Activated naive CD4-positive, alpha-beta T cell treated with Interleukin-2 at 50 U/mL for 16 hours (primary cell): ENCODE measurements around the gene ANKRD36.
"Not testable (repeated sequence)": the region's sequence is repeated elsewhere in the genome, so short reads cannot be mapped to it uniquely, and the experiment has no call there.

Source experiments
- DNase-seq: peaks from one replicate; pipeline ENCODE4 v3.0.0-alpha.2; 2020

ANKRD36 gene

GRCh38 chr2:97129090-97129489, 16.1 kb downstream of the ANKRD36 start:
- DNase-seq, result not testable (repeated sequence)

GRCh38 chr2:97144016-97144415, 31.1 kb downstream of the ANKRD36 start:
- not testable (repeated sequence) for DNase-seq

DNA sequence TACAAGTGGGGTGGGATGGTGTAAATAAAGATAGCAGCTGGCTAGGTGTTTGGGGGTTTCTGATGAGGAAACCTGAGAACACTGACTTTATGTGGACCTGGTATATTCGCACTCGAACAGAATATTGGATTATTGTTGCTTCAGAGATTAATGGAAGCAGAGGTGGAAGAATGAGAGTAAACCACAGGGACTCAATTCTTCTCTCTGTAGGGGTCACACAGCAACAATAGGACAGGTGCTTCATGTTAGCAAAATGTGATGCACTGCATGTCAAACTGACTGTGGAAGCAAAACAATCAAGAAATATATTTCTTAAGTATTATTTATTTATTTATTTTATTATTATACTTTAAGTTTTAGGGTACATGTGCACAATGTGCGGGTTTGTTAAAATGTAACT, 53.6 kb downstream of the ANKRD36 start:
- not testable (repeated sequence) for DNase-seq

DNA sequence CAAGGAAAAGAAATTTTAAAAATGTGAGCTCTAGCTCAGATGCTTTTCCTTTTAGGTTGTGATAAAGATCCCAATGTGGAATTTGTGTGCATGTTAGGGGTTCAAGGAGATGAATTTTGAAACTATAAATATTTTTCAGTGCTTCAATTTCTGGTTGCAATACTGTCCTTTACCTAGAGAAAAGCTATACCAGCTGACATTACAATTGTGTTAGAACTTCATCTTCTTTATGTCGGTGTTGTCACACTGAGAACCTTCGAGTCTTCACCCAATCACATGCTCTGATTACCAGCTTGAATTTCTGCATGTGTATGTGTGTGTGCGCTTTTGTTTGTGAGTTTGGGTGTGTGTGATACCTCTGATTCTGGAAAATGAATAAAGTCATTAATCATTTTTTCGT, 55.0 kb downstream of the ANKRD36 start:
- not testable (repeated sequence) for DNase-seq

GRCh38 chr2:97168583-97168982, 55.6 kb downstream of the ANKRD36 start:
- DNase-seq, result not testable (repeated sequence)

GRCh38 chr2:97180391-97180790, 67.4 kb downstream of the ANKRD36 start:
- DNase-seq, result not testable (repeated sequence)

GRCh38 chr2:97195349-97195748, 82.4 kb downstream of the ANKRD36 start:
- DNase-seq, result not testable (repeated sequence)

DNA sequence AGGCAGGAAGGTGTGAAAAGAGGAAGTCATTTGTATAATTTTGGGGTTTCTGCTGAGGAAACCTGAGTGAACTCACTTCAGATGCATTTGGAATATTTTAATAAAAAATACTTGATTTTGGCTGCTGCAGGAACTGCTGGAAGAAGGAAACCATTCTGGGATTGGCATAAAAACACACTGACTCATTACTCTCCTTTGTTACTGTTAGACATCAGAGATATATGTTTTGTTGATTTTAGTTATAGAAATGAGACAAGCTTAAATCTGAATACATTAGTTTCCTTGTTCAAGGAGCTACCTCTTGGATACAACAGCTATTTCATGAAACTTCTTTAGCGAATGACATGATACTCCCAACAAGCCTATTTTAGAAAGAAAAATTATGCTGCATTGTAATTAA, 84.3 kb downstream of the ANKRD36 start:
- not testable (repeated sequence) for DNase-seq

GRCh38 chr2:97200887-97201286, 87.9 kb downstream of the ANKRD36 start:
- not testable (repeated sequence) for DNase-seq

- DNase-seq, result not testable (repeated sequence)
These were observed 89.8 kb downstream of the ANKRD36 start for GRCh38 chr2:97202643-97203250.

- no peak for DNase-seq
These were observed 97.4 kb downstream of the ANKRD36 start for GRCh38 chr2:97210325-97210724.

- DNase-seq, result not testable (repeated sequence)
These were observed 102.1 kb downstream of the ANKRD36 start for GRCh38 chr2:97215025-97215424.

DNA sequence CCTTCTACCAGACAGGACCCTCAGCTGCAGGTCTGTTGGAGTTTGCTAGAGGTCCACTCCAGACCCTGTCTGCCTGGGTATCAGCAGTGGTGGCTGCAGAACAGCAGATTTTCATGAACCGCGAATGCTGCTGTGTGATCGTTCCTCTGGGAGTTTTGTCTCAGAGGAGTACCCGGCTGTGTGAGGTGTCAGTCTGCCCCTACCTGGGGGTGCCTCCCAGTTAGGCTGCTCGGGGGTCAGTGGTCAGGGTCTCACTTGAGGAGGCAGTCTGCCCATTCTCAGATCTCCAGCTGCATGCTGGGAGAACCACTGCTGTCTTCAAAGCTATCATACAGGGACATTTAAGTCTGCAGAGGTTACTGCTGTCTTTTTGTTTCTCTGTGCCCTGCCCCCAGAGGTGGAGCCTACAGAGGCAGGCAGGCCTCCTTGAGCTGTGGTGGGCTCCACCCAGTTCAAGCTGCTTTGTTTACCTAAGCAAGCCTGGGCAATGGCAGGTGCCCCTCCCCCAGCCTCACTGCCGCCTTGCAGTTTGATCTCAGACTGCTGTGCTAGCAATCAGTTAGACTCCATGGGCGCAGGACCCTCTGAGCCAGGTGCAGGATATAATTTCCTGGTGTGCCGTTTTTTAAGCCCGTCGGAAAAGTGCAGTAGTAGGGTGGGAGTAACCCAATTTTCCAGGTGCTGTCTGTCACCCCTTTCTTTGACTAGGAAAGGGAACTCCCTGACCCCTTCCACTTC, 118.1 kb downstream of the ANKRD36 start:
- DNase-seq, result not testable (repeated sequence)

DNA sequence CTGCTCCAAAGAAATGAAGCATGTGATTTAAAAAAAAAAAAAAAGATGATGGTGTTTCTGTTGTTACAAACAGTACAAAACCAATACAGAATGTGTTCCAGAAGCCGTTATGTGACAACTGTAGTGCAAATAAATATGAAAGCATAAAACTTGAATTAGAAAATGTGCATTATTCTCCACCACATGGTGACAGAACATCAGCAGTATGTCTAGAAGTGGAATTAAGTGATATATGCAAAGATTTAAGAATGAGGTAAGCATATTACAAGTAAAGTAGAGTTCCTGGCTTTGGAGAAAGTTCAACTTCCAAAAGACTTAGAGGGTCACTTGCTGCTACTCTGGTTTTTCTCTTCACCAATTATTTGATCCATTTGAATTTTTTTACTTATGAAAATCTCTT, 120.0 kb downstream of the ANKRD36 start:
- not testable (repeated sequence) for DNase-seq

DNA sequence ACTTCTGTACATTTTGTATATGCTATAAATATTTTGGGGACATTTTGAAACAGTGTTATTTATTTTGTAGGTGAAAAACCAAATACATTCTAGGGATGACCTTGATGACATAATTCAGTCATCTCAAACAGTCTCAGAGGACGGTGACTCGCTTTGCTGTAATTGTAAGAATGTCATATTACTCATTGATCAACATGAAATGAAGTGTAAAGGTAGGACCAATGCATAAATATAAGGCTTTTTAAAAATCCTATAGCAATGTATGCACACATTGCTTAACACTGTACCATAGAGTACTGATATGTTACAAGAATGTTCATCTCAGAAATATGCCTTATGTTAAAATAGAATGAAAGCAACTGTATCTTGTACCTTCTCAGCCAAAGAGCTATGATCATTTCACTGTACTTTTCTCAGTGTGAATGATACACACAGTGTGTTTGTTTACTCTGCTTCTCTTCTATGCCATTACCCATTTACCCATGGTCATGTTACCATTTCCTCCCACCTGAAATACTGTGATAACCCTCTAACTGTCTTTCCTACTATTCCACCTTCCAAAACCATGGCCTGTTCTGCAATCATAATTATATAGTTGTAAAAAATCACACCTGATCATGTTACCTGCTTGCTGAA, 120.8 kb downstream of the ANKRD36 start:
- DNase-seq, result not testable (repeated sequence)

DNA sequence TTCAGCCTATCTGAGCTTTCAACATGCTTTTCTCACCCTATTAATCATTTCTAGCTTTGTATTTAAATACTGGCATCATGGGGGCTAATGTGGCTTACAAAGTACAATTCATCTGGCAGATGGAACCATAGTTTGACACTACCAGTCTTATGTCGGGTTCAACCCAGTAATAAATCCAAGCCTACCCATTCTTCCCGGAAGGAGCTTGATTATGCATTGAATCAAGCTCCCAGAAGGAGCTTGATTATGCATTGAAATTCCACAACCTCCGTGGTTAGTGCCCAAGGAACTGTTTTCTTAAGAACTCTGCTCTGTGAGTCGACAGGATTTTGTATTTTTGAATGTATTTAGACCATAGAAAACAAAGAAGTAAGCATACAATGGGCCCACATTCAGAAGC, 148.2 kb downstream of the ANKRD36 start:
- DNase-seq, result not testable (repeated sequence)

DNA sequence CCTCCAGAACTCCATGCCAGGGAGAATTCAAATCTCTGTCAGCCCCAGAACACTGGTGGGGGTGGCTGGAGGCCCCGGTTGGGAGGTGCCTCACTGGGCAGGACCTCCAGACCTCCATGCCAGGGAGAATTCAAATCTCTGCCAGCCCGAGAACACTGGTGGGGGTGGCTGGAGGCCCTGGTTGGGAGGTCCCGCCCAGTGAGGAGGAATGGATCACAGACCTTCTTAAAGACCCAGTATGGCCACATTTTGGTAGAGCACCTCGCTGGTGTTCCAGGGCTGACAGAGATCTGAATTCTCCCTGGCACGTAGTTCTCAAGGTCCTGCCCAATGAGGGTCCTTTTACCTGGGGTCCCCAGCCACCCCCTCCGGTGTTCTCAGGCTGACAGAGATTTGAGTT, 153.5 kb downstream of the ANKRD36 start:
- DNase-seq, result not testable (repeated sequence)

GRCh38 chr2:97267411-97268074, 154.6 kb downstream of the ANKRD36 start:
- no peak for DNase-seq

GRCh38 chr2:97268075-97268591, 155.2 kb downstream of the ANKRD36 start:
- not testable (repeated sequence) for DNase-seq

DNA sequence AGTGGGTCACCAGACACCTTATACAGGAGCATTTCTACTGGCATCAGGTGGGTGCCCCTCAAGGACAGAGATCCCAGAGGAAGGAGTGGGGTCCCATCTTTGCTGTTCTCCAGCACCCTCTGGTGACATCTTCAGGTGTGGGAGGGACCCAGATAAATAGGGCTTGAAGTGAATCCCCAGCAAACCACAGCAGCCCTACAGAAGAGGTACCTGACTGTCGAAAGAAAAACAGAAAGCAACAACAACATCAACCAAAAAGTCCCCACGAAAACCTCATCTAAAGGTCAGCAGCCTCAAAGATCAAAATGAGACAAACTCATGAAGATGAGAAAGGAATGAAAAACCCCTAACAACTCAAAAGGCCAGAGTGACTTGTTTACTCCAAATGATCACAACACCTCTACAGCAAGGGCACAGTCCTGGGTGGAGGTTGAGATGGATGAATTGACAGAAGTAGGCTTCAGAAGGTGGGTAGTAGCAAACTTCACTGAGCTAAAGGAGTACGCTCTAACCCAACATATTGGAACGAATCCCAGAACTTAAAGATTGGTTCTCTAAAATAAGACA, 163.4 kb downstream of the ANKRD36 start:
- DNase-seq, result not testable (repeated sequence)

- not testable (repeated sequence) for DNase-seq
These were observed 172.2 kb downstream of the ANKRD36 start for GRCh38 chr2:97285187-97285586.

DNA sequence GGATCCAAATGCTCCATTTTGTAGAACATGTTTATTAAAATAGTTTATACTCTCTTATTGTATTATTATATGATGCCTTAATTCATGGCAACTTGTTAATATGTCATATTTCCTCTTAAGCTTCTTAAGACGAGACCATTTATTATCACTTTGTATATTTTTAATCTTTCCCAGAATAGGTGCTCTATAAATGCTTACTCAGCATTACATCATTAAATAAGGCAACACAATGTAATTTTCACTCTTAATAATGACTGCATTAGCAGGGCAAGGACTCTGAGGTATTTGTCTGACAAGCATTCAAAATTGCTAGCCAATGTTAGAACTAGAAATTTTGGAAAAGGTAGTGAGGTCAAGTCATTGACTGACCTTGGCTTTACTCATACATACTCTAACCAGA, 180.7 kb downstream of the ANKRD36 start:
- DNase-seq, result not testable (repeated sequence)
